Activated CD4-positive, CD25-positive, alpha-beta regulatory T cell treated with anti-CD3 and anti-CD28 coated beads, Interleukin-2, amount 50 U/mL, for 72 hours (primary cell): ENCODE data around the gene HIC2.
"Not testable (repeated sequence)": the region's sequence is repeated elsewhere in the genome, so short reads cannot be mapped to it uniquely, and the experiment has no call there.

Experiments
- DNase-seq: peaks from one replicate; pipeline ENCODE4 v3.0.0; 2021

HIC2 gene

GRCh38 chr22:21497984-21498383, 80.8 kb downstream of the HIC2 start:
- DNase-seq, result not testable (repeated sequence)

- not testable (repeated sequence) for DNase-seq
Measured at GRCh38 chr22:21498489-21498888, 81.3 kb downstream of the HIC2 start.

GRCh38 chr22:21499623-21500506, 82.7 kb downstream of the HIC2 start:
- DNase-seq, result not testable (repeated sequence)
